BJ (cell line): ENCODE results near the gene ADCY2. TPM values are rescaled to one million over a fixed set of nuclear protein-coding genes. Genes with fewer than 3 reads are reported as not detected.

ENCODE experiments used
- CTCF ChIA-PET: fragments of 350-600 bp; formaldehyde crosslinking; extraction: SDS; loops from one replicate; lab custom pipeline; 2021; ENCODE audit warnings: antibody characterized with exemption, inconsistent platforms; lab: Yijun Ruan, JAX
- POLR2A ChIA-PET: fragments of 300-600 bp; sonication (Branson Sonifier 250); formaldehyde crosslinking; extraction: SDS; loops from one replicate; lab custom pipeline; 2021; ENCODE audit warnings: antibody characterized with exemption; lab: Charles Lee
- DNase-seq: peaks from one replicate; pipeline ENCODE4 v3.0.0-alpha.2; 2011; ENCODE audit warnings: low read depth
- H3K27me3 ChIP-seq: 2 replicates; pipeline ENCODE4 v1.6.0; 2011; ENCODE audit warnings: low read length; ENCODE audit not compliant: control insufficient read depth, insufficient read depth
- H3K36me3 ChIP-seq: 2 replicates; pipeline ENCODE4 v1.5.1; 2011; ENCODE audit warnings: low read length; ENCODE audit not compliant: control insufficient read depth, insufficient read depth
- H3K4me3 ChIP-seq: 2 replicates; pipeline ENCODE4 v1.5.1; 2011; ENCODE audit warnings: low read depth, mild to moderate bottlenecking, control low read depth, low read length
- CTCF ChIP-seq: IDR thresholded peaks from 2 replicates; pipeline ENCODE4 v1.5.1; 2011; ENCODE audit warnings: low read depth, mild to moderate bottlenecking, control low read depth, inconsistent platforms, low read length, moderate library complexity; ENCODE audit not compliant: insufficient read depth
- polyA plus RNA-seq: library from polyadenylated mRNA; depleted of rRNA; stranded (reverse); fragments of >200 nt; gene quantifications from 2 replicates; pipeline ENCODE4 v1.2.3, GENCODE V29; 2011

The ADCY2 gene
- polyA plus RNA-seq, 1 experiment: not detected

GRCh38 chr5:7714697-7715096 lies 318.8 kb downstream of the ADCY2 start:
- Histone ChIP-seq H3K36me3 (no peaks in the 10 kb centered on the region), H3K4me3 (no peak overlapping the region), H3K27me3 (no peaks in the 10 kb centered on the region)
- TF ChIP-seq CTCF: no peak
- ChIA-PET CTCF (no interaction called here), POLR2A (no interaction called here)
- no peak for DNase-seq

GRCh38 chr5:7717691-7718090 lies 321.8 kb downstream of the ADCY2 start:
- ChIA-PET CTCF (no interaction called here), POLR2A (no interaction called here)
- DNase-seq: no peak

GRCh38 chr5:7728076-7728475 lies 332.1 kb downstream of the ADCY2 start:
- no peak overlapping the region for H3K4me3 ChIP-seq
- ChIA-PET CTCF (no interaction called here), POLR2A (no interaction called here)
- no peak for TF ChIP-seq CTCF
- no peaks in the 10 kb centered on the region for H3K27me3 ChIP-seq
- no peak for DNase-seq
- H3K36me3 ChIP-seq: no peaks in the 10 kb centered on the region

More at GRCh38 chr5:7717691-7718090, 321.8 kb downstream of the ADCY2 start:
- H3K27me3 ChIP-seq: no peaks in the 10 kb centered on the region
- no peak for TF ChIP-seq CTCF
- no peaks in the 10 kb centered on the region for H3K36me3 ChIP-seq
- H3K4me3 ChIP-seq: no peak overlapping the region

DNA sequence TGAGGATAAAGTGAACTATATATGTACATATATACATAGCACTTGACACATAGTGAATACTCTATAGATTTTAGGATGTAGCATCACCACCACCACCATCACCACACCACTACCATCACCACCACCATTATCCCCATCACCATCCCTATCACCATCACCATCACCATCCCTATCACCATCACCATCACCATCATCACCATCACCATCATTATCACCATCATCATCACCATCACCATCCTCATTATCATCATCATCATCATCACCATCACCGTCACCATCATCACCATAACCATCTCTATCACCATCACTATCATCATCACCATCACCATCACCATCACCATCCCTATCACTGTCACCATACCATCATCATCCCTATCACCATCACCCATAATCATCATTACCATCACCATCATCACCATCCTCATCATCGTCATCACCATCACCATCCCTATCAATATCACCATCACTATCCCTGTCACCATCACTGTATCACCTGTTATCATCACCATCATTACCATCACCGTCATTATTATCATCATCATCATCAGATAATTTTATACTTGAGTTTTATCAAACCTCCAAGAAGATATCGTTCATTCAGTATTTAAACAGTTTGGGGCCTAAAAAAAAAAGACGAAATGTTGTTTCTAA lies 345.6 kb downstream of the ADCY2 start:
- no peaks in the 10 kb centered on the region for H3K27me3 ChIP-seq
- no peak overlapping the region for H3K4me3 ChIP-seq
- DNase-seq: no peak
- TF ChIP-seq CTCF: no peak
- H3K36me3 ChIP-seq: no peaks in the 10 kb centered on the region
- POLR2A ChIA-PET: no interaction called here
- CTCF ChIA-PET: interaction anchor here (5.4 kb wide), 1 partner anchor 14 kb away, joined by 38 read pairs; no protein-coding TSS in a partner anchor

GRCh38 chr5:7742241-7742656 lies 346.3 kb downstream of the ADCY2 start:
- Histone ChIP-seq H3K4me3 (no peak overlapping the region), H3K27me3 (no peaks in the 10 kb centered on the region), H3K36me3 (no peaks in the 10 kb centered on the region)
- POLR2A ChIA-PET: no interaction called here
- CTCF ChIA-PET: interaction anchor here (5.4 kb wide), 1 partner anchor 13 kb away, joined by 38 read pairs; no protein-coding TSS in a partner anchor
- no peak for DNase-seq
- TF ChIP-seq CTCF: no peak
